22Rv1 (cell line): ENCODE results near the gene NETO1.

Source experiments
- CTCF ChIP-seq: fragments of 450-650 bp; IDR thresholded peaks from 2 replicates; pipeline ENCODE4 v1.5.1; 2017; ENCODE audit warnings: mild to moderate bottlenecking
- ZFX ChIP-seq: fragments of 450-650 bp; IDR thresholded peaks from 2 replicates; pipeline ENCODE4 v1.6.1; 2017; ENCODE audit warnings: antibody characterized with exemption, borderline replicate concordance

DNA sequence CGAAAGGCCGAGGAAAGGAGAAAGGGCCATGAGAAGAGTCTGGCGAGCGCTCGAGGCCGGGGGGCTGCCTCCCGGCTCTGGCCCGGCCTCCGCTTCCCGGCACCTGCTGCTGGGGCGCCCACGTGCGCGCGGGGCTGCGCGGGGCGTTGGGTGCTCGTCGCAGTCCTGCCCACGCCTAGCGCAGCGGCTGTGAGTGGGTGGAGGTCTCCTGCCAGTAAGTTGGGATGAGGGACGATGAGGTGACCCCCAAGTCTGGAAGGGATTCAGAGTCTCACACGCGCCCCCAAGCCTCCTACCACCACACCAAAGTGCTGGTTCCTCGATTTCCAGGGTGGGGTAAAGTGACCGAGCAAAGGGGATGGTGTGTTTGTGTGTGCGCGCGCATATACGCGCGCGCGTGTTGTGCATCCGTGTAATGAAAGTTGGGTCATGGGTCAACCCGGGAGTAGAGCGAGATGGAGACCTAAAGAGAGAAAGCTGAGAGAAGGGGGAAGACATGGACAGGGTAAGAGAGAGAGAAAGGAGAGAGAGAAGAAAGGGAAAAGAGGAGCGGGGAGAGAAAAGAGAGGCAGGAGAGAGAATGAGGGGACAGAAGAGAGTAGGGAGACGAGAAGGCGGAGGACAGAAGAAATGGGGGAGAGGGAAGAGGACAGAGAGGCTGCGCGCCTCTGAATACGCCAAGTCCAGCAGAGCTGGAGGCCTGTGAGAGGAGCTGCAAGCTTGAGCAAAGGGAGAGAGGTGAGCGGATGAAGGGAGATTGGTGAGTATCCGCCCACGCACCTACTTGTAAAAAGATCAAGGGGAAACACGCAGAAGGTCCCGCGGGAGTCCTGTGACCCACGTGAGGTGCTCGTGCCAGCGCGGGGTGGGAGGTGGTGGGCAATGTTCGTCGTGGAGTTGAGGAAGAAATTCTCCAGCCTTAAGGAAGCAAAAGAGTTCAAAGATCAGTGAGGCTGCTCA is 1.7 kb upstream of the NETO1 start:
- TF ChIP-seq CTCF (no peak), ZFX (no peak)
